ENCODE results near the gene ATF6.
A peak's percentile ranks its signal among the peaks of the same experiment; 100 is the strongest.

ATF6 gene

GRCh38 chr1:161994175-161994668 is 228.1 kb downstream of the ATF6 start:
- no peak overlapping the region for H3K4me3 ChIP-seq (ENCODE audit: low read depth, low read length)
- DNase-seq (ENCODE audit: low read depth) = no peak
- TF ChIP-seq CTCF (IDR thresholded peaks at IDR 0.05; ENCODE audit: low read depth, low read length) = no peak
- TF ChIP-seq POLR2A (IDR thresholded peaks at IDR 0.05; ENCODE audit: extremely low read depth, insufficient read length) = no peak
- TF ChIP-seq MYC (IDR thresholded peaks at IDR 0.05; ENCODE audit: low read depth, low read length) = no peak
- TF ChIP-seq MAX (IDR thresholded peaks at IDR 0.05; ENCODE audit: low read depth, low read length) = no peak

GRCh38 chr1:161997152-161997551 is 231.0 kb downstream of the ATF6 start:
- DNase-seq (ENCODE audit: low read depth) = no peak
- TF ChIP-seq CTCF (IDR thresholded peaks at IDR 0.05; ENCODE audit: low read depth, low read length) (no peak), MYC (IDR thresholded peaks at IDR 0.05; ENCODE audit: low read depth, low read length) (no peak)

GRCh38 chr1:161998811-161999210 is 232.7 kb downstream of the ATF6 start:
- no peak overlapping the region for H3K4me3 ChIP-seq (ENCODE audit: low read depth, low read length)
- TF ChIP-seq MAX (IDR thresholded peaks at IDR 0.05; ENCODE audit: low read depth, low read length) = no peak
- TF ChIP-seq MYC (IDR thresholded peaks at IDR 0.05; ENCODE audit: low read depth, low read length) = no peak
- no peak for TF ChIP-seq CTCF (IDR thresholded peaks at IDR 0.05; ENCODE audit: low read depth, low read length)
- no peak for TF ChIP-seq POLR2A (IDR thresholded peaks at IDR 0.05; ENCODE audit: extremely low read depth, insufficient read length)
- DNase-seq (ENCODE audit: low read depth) = no peak

More at GRCh38 chr1:161997152-161997551, 231.0 kb downstream of the ATF6 start:
- H3K4me3 ChIP-seq (ENCODE audit: low read depth, low read length) = no peak overlapping the region

GRCh38 chr1:161999301-162000052 is 233.4 kb downstream of the ATF6 start:
- no peak for TF ChIP-seq MYC (IDR thresholded peaks at IDR 0.05; ENCODE audit: low read depth, low read length)
- no peak for TF ChIP-seq MAX (IDR thresholded peaks at IDR 0.05; ENCODE audit: low read depth, low read length)
- no peak for TF ChIP-seq POLR2A (IDR thresholded peaks at IDR 0.05; ENCODE audit: extremely low read depth, insufficient read length)
- TF ChIP-seq CTCF (IDR thresholded peaks at IDR 0.05; ENCODE audit: low read depth, low read length) = no peak
- no peak overlapping the region for H3K4me3 ChIP-seq (ENCODE audit: low read depth, low read length)
- DNase-seq (ENCODE audit: low read depth) = peak; percentile 23

- no peak for DNase-seq (ENCODE audit: low read depth)
- no peak for TF ChIP-seq MAX (IDR thresholded peaks at IDR 0.05; ENCODE audit: low read depth, low read length)
- TF ChIP-seq MYC (IDR thresholded peaks at IDR 0.05; ENCODE audit: low read depth, low read length) = no peak
- TF ChIP-seq CTCF (IDR thresholded peaks at IDR 0.05; ENCODE audit: low read depth, low read length) = no peak
- no peak for TF ChIP-seq POLR2A (IDR thresholded peaks at IDR 0.05; ENCODE audit: extremely low read depth, insufficient read length)
- H3K4me3 ChIP-seq (ENCODE audit: low read depth, low read length) = no peak overlapping the region
Measured at GRCh38 chr1:162000053-162000420, 233.9 kb downstream of the ATF6 start.

Data from NB4 (cell line).